B cell (primary cell): Measurements from ENCODE around the gene PSMB5. TPM values are rescaled to one million over a fixed set of nuclear protein-coding genes. Genes with fewer than 3 reads are reported as not detected.

Experiments used
- ATAC-seq: fragments of 200-7000 bp; cut with Tn5 transposase; one replicate; pipeline ENCODE4 v1.10.0; 2021; ENCODE audit warnings: low read depth, mild to moderate bottlenecking, moderate number of reproducible peaks, moderate library complexity
- CTCF ChIA-PET: fragments of 350-600 bp; sonication (Branson Sonifier 250); formaldehyde crosslinking; loops from one replicate; lab custom pipeline; 2021; ENCODE audit warnings: antibody characterized with exemption, inconsistent platforms; lab: Charles Lee
- POLR2A ChIA-PET: fragments of 350-600 bp; sonication (Branson Sonifier 250); formaldehyde crosslinking; loops from one replicate; lab custom pipeline; 2021; ENCODE audit warnings: antibody characterized with exemption; lab: Charles Lee
- DNase-seq: peaks from one replicate; pipeline ENCODE4 v3.0.0; 2013
- H2AFZ ChIP-seq: 2 replicates; pipeline ENCODE4 v1.6.1; 2012; ENCODE audit warnings: mild to moderate bottlenecking, low read depth, low read length; ENCODE audit not compliant: insufficient read depth, poor library complexity, severe bottlenecking
- H3K27ac ChIP-seq, 2 donors: 1 replicate in 1 of 2; 2 replicates in 1 of 2; pipeline ENCODE4 v1.5.1; 2012 to 2013; ENCODE audit warnings: low read length in 2 of 2, mild to moderate bottlenecking in 2 of 2, moderate library complexity in 1 of 2
- H3K27me3 ChIP-seq, 4 experiments: fragments of 200-600 bp in 1 of 4; sonication (generic) in 1 of 4; replicated peaks in 1 of 4; 1 replicate in 2 of 4; 2 replicates in 2 of 4; pipeline versions ENCODE4 v1.6.1 to v1.7.0; 2013 to 2016; ENCODE audit warnings: low read length in 3 of 4, mild to moderate bottlenecking in 2 of 4, mixed read lengths in 1 of 4, moderate library complexity in 1 of 4; ENCODE audit not compliant: insufficient read depth in 4 of 4, control insufficient read depth in 3 of 4; ENCODE audit errors: control extremely low read depth in 1 of 4
- H3K36me3 ChIP-seq, 2 experiments: replicated peaks in 1 of 2; 1 replicate in 1 of 2; 2 replicates in 1 of 2; pipeline versions ENCODE4 v1.6.1 to v1.7.1; 2013; ENCODE audit warnings: low read length in 1 of 2; ENCODE audit not compliant: insufficient read depth in 2 of 2, control insufficient read depth in 1 of 2; ENCODE audit errors: control extremely low read depth in 1 of 2, extremely low read depth in 1 of 2
- H3K4me1 ChIP-seq, 2 donors: fragments of 200-600 bp in 1 of 2; sonication (generic) in 1 of 2; 1 replicate in 1 of 2; 2 replicates in 1 of 2; pipeline versions ENCODE4 v1.5.1 to v1.6.1; 2013 to 2017; ENCODE audit warnings: low read length in 2 of 2; ENCODE audit not compliant: control insufficient read depth in 2 of 2, insufficient read depth in 2 of 2
- H3K4me2 ChIP-seq: replicated peaks from 2 replicates; pipeline ENCODE3; 2012; ENCODE audit warnings: mild to moderate bottlenecking, low read depth, low read length; ENCODE audit not compliant: poor library complexity, severe bottlenecking
- H3K4me3 ChIP-seq, 5 experiments: fragments of 200-600 bp in 1 of 5; sonication (generic) in 1 of 5; 1 replicate in 3 of 5; 2 replicates in 2 of 5; pipeline versions ENCODE4 v1.5.1 to v1.7.0; 2011 to 2016; ENCODE audit warnings: low read length in 4 of 5, mild to moderate bottlenecking in 4 of 5, low read depth in 2 of 5, control low read depth in 1 of 5, moderate library complexity in 1 of 5; ENCODE audit not compliant: insufficient read depth in 1 of 5; ENCODE audit errors: control extremely low read depth in 1 of 5, extremely low read depth in 1 of 5
- H3K79me2 ChIP-seq: fragments of 200-600 bp; sonication (generic); one replicate; pipeline ENCODE4 v1.6.0; 2016; ENCODE audit warnings: low read length; ENCODE audit not compliant: control insufficient read depth, insufficient read depth
- H3K9ac ChIP-seq: fragments of 200-600 bp; sonication (generic); 2 replicates; pipeline ENCODE4 v1.6.1; 2017; ENCODE audit warnings: mild to moderate bottlenecking, low read length, moderate library complexity
- H3K9me3 ChIP-seq, 3 donors: one replicate each; pipeline versions ENCODE4 v1.6.1 to v1.7.1; 2013; ENCODE audit warnings: low read length in 2 of 3; ENCODE audit not compliant: control insufficient read depth in 2 of 3, insufficient read depth in 1 of 3; ENCODE audit errors: control extremely low read depth in 1 of 3
- H4K20me1 ChIP-seq: 2 replicates; pipeline ENCODE4 v1.6.0; 2012; ENCODE audit warnings: mild to moderate bottlenecking, low read length; ENCODE audit not compliant: insufficient read depth, control insufficient read depth, poor library complexity, severe bottlenecking
- H3K27ac Mint-ChIP-seq: one replicate; pipeline ENCODE4 v1.8.0; 2021; ENCODE audit warnings: mixed read lengths
- H3K27me3 Mint-ChIP-seq: one replicate; pipeline ENCODE4 v1.8.0; 2021; ENCODE audit warnings: mixed read lengths
- H3K4me1 Mint-ChIP-seq: one replicate; pipeline ENCODE4 v1.8.0; 2021; ENCODE audit warnings: mixed read lengths
- H3K4me3 Mint-ChIP-seq: one replicate; pipeline ENCODE4 v1.8.0; 2021; ENCODE audit warnings: mixed read lengths
- H3K9me3 Mint-ChIP-seq: one replicate; pipeline ENCODE4 v1.8.0; 2022; ENCODE audit warnings: mixed read lengths; ENCODE audit not compliant: insufficient read depth
- CTCF ChIP-seq: fragments of 200-600 bp; IDR thresholded peaks from one replicate; pipeline ENCODE4 v1.8.0; 2022; ENCODE audit warnings: antibody characterized with exemption, mild to moderate bottlenecking
- EZH2 ChIP-seq: IDR thresholded peaks from 2 replicates; pipeline ENCODE4 v1.6.1; 2012; ENCODE audit warnings: borderline replicate concordance, low read depth, mild to moderate bottlenecking, moderate library complexity, low read length; ENCODE audit not compliant: insufficient read depth, poor library complexity, severe bottlenecking
- WGBS: methylation state at CpG from one replicate; pipeline ENCODE4 v1.1.5; 2013; ENCODE audit warnings: missing lambda C conversion rate; ENCODE audit not compliant: insufficient coverage; 5-methylcytosine and 5-hydroxymethylcytosine counted together
- intact Hi-C: fragments of 100-400 bp; cut with micrococcal nuclease; formaldehyde crosslinking; loops from one replicate; pipeline ENCODE4 v1.10.0; 2022
- polyA plus RNA-seq: library from polyadenylated mRNA; depleted of rRNA; stranded (reverse); fragments of >200 nt; gene quantifications from 2 replicates; pipeline ENCODE4 v1.2.3, GENCODE V29; 2012
- total RNA-seq, 2 donors: library from RNA; stranded (reverse); fragments of 120-200 nt in 1 of 2; gene quantifications; 1 replicate in 1 of 2; 2 replicates in 1 of 2; pipeline versions ENCODE4 v1.2.3 to v1.2.4, GENCODE V29; 2013 to 2022

The PSMB5 gene
- total and polyA plus RNA-seq, 2 donors (not counting 1 experiment from before 2014, with no cell fraction given): 16.5 to 29.0 TPM

- no peak for TF ChIP-seq EZH2
- no peak for TF ChIP-seq CTCF
- H3K4me1 Mint-ChIP-seq: peaks cover 15% of the 10 kb centered on the region
- H3K4me2 ChIP-seq: no peak overlapping the region
- H3K9me3 Mint-ChIP-seq: no peaks in the 10 kb centered on the region
- peaks cover 0 to 36% (median 15%) of the 10 kb centered on the region in 4 experiments for H3K27me3 ChIP-seq
- ChIA-PET CTCF (interaction anchor here (0.6 to 36.3 kb wide), 7 partner anchors 7 to 408 kb away, joined by 3 to 1134 read pairs (median 4); partner anchors contain the start of genes AJUBA, CDH24 and HAUS4), POLR2A (interaction anchor here (0.7 kb wide), 2 partner anchors 91 to 422 kb away, joined by 3 to 8 read pairs; no protein-coding TSS in a partner anchor)
- H3K4me1 ChIP-seq: peaks cover 21 to 31% of the 10 kb centered on the region in 2 donors
- intact Hi-C loops: no loop called here
- H4K20me1 ChIP-seq: no peaks in the 10 kb centered on the region
- H3K36me3 ChIP-seq: no peaks in the 10 kb centered on the region
- no peak overlapping the region for H3K4me3 Mint-ChIP-seq
- H3K9ac ChIP-seq: no peak overlapping the region
- DNase-seq (no peak), ATAC-seq (no peak)
- H3K27ac ChIP-seq: no peak overlapping the region
- no peak overlapping the region for H3K4me3 ChIP-seq
- no peak overlapping the region for H2AFZ ChIP-seq
- H3K27ac Mint-ChIP-seq: no peak overlapping the region
- peaks cover 11% of the 10 kb centered on the region for H3K27me3 Mint-ChIP-seq
- peaks cover 0 to 8% (median 0%) of the 10 kb centered on the region in 3 donors for H3K9me3 ChIP-seq
- no peaks in the 10 kb centered on the region for H3K79me2 ChIP-seq
- 88% methylated on average over 5 of the region's 8 CpGs for WGBS
Observed at GRCh38 chr14:22977684-22978486, 56.8 kb downstream of the PSMB5 start.

GRCh38 chr14:22977434-22977683, 57.3 kb downstream of the PSMB5 start:
- intact Hi-C loops: no loop called here
- no peaks in the 10 kb centered on the region for H4K20me1 ChIP-seq
- H2AFZ ChIP-seq: no peak overlapping the region
- no peak overlapping the region for H3K4me2 ChIP-seq
- peaks cover 0 to 8% (median 0%) of the 10 kb centered on the region in 3 donors for H3K9me3 ChIP-seq
- DNase-seq (no peak), ATAC-seq (no peak)
- Mint-ChIP-seq H3K27ac (no peak overlapping the region), H3K4me3 (no peak overlapping the region), H3K4me1 (peaks cover 15% of the 10 kb centered on the region), H3K9me3 (no peaks in the 10 kb centered on the region), H3K27me3 (peaks cover 11% of the 10 kb centered on the region)
- TF ChIP-seq EZH2: no peak
- no peak for TF ChIP-seq CTCF
- H3K9ac ChIP-seq: no peak overlapping the region
- H3K4me1 ChIP-seq: peaks cover 20 to 26% of the 10 kb centered on the region in 2 donors
- H3K79me2 ChIP-seq: no peaks in the 10 kb centered on the region
- H3K36me3 ChIP-seq: no peaks in the 10 kb centered on the region
- POLR2A ChIA-PET: interaction anchor here (0.7 kb wide), 1 partner anchor 421 kb away, joined by 3 read pairs; no protein-coding TSS in a partner anchor
- H3K27ac ChIP-seq: no peak overlapping the region
- H3K27me3 ChIP-seq: peaks cover 0 to 32% (median 15%) of the 10 kb centered on the region in 4 experiments
- CTCF ChIA-PET: interaction anchor here (0.9 to 36.3 kb wide), 7 partner anchors 7 to 407 kb away, joined by 3 to 1134 read pairs (median 3); partner anchors contain the start of genes AJUBA and CDH24
- H3K4me3 ChIP-seq: no peak overlapping the region
